Breast epithelium (tissue), 3 donors: ENCODE measurements around the gene GNPTG.

Experiments
- CTCF ChIP-seq, 3 donors: fragments of 450-650 bp; IDR thresholded peaks; one replicate each; pipeline ENCODE4 v1.5.1; 2016 to 2017; ENCODE audit warnings: antibody characterized with exemption in 3 of 3, mild to moderate bottlenecking in 3 of 3, moderate library complexity in 3 of 3
- POLR2A ChIP-seq: fragments of 450-650 bp; IDR thresholded peaks from one replicate; pipeline ENCODE4 v1.6.1; 2016; ENCODE audit warnings: antibody characterized with exemption, mild to moderate bottlenecking, moderate library complexity
- POLR2AphosphoS5 ChIP-seq, 3 donors: sonication (generic); formaldehyde crosslinking; IDR thresholded peaks; one replicate each; pipeline ENCODE4 v1.6.1; 2017; ENCODE audit warnings: antibody characterized with exemption in 3 of 3

- TF ChIP-seq CTCF (IDR thresholded peaks at IDR 0.05) = no peak
- no peak for TF ChIP-seq POLR2A
- TF ChIP-seq POLR2AphosphoS5 (IDR thresholded peaks at IDR 0.05) = peak in 2 of 3 donors; percentile 33 to 47
Measured at GRCh38 chr16:1408171-1408837, 56.6 kb downstream of the GNPTG start.
